IPS-20b (cell line): ENCODE measurements around the gene CCN5.

Experiments used
- H3K27ac ChIP-seq: one replicate; pipeline ENCODE4 v1.5.1; 2013; ENCODE audit warnings: low read length
- H3K27me3 ChIP-seq: 2 replicates; pipeline ENCODE4 v1.6.1; 2013; ENCODE audit warnings: mild to moderate bottlenecking, low read length, inconsistent platforms; ENCODE audit not compliant: insufficient read depth
- H3K36me3 ChIP-seq: 2 replicates; pipeline ENCODE4 v1.6.1; 2013; ENCODE audit warnings: low read depth, mild to moderate bottlenecking, inconsistent platforms, low read length, moderate library complexity; ENCODE audit not compliant: insufficient read depth
- H3K4me1 ChIP-seq: 2 replicates; pipeline ENCODE4 v1.6.1; 2013; ENCODE audit warnings: mild to moderate bottlenecking, control low read depth, inconsistent platforms, low read length, moderate library complexity; ENCODE audit not compliant: insufficient read depth
- H3K4me3 ChIP-seq: 2 replicates; pipeline ENCODE4 v1.5.1; 2013; ENCODE audit warnings: mild to moderate bottlenecking, low read length, inconsistent platforms
- H3K9ac ChIP-seq: 2 replicates; pipeline ENCODE4 v1.6.1; 2013; ENCODE audit warnings: low read depth, mild to moderate bottlenecking, inconsistent platforms, low read length, moderate library complexity
- H3K9me3 ChIP-seq: 2 replicates; pipeline ENCODE4 v1.6.1; 2013; ENCODE audit warnings: mild to moderate bottlenecking, low read depth, low read length, inconsistent platforms; ENCODE audit not compliant: insufficient read depth

CCN5 gene

GRCh38 chr20:44745122-44745597, 30.0 kb downstream of the CCN5 start:
- Histone ChIP-seq H3K4me3 (peak overlapping the region; percentile 61; the same call in 1 of the 2 replicates), H3K27me3 (peaks cover 61% of the 10 kb centered on the region)

GRCh38 chr20:44745598-44746366, 30.6 kb downstream of the CCN5 start, which contains the start of gene KCNK15:
TSS of gene KCNK15 (plus strand) at chr20:44745865. CDS start at chr20:44745911, 46 bp downstream.
- Histone ChIP-seq H3K27ac (no peak within 1 kb of the TSS), H3K9ac (no peak within 1 kb of the TSS), H3K27me3 (peaks cover 61% of the 10 kb centered on the region), H3K4me1 (peaks cover 6% of the 10 kb centered on the region; the same call in 1 of the 2 replicates), H3K9me3 (no peaks in the 10 kb centered on the region), H3K36me3 (no peaks in the 10 kb centered on the region), H3K4me3 (peak within 1 kb of the TSS; percentile 61)

More at GRCh38 chr20:44745122-44745597, 30.0 kb downstream of the CCN5 start:
- H3K9me3 ChIP-seq: no peaks in the 10 kb centered on the region
- no peaks in the 10 kb centered on the region for H3K36me3 ChIP-seq
- no peak overlapping the region for H3K27ac ChIP-seq
- peaks cover 6% of the 10 kb centered on the region; the same call in 1 of the 2 replicates for H3K4me1 ChIP-seq
- H3K9ac ChIP-seq: no peak overlapping the region

DNA sequence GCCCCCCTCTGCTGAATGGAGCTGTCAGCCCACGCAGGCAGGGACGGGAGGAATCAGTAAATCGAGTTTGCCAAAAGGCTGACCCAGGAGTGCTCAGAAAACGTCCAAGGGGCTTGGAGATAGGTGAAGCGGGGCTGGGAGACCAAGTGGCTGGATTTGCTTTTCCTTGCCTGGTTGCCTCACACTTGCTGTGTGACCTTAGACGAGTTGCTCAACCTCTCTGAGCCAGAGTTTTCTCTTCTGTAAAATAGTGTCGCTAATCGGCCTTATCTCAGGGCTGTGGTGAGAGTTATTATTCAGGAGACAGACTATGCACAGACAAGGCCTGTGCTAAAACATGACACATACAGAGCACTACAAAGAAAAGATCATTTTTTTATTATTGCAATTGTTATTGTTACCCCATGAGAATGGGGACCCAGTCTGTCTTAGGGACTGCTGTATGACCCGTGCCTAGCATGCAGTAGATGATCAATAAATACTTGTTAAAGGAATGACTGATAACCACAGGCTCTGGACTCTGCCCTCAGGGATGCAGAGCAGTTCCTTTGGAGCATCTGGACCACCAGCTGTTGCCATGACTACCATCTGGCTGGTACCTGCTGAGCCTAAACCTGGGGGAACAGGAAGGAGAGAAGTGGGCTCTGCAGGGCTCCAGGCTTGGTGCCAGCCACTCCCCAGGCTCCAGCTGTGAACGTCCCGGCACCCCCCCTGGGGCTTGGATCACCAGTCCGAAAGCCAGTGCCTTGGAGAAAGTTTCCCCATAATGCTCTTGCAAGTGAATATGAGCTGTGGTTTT, 31.4 kb downstream of the CCN5 start:
- Histone ChIP-seq H3K4me3 (peak overlapping the region; percentile 61), H3K27me3 (peaks cover 57% of the 10 kb centered on the region), H3K4me1 (peaks cover 6% of the 10 kb centered on the region; the same call in 1 of the 2 replicates), H3K27ac (no peak overlapping the region), H3K36me3 (no peaks in the 10 kb centered on the region), H3K9ac (peak overlapping the region; percentile 49; the same call in 1 of the 2 replicates), H3K9me3 (no peaks in the 10 kb centered on the region)

DNA sequence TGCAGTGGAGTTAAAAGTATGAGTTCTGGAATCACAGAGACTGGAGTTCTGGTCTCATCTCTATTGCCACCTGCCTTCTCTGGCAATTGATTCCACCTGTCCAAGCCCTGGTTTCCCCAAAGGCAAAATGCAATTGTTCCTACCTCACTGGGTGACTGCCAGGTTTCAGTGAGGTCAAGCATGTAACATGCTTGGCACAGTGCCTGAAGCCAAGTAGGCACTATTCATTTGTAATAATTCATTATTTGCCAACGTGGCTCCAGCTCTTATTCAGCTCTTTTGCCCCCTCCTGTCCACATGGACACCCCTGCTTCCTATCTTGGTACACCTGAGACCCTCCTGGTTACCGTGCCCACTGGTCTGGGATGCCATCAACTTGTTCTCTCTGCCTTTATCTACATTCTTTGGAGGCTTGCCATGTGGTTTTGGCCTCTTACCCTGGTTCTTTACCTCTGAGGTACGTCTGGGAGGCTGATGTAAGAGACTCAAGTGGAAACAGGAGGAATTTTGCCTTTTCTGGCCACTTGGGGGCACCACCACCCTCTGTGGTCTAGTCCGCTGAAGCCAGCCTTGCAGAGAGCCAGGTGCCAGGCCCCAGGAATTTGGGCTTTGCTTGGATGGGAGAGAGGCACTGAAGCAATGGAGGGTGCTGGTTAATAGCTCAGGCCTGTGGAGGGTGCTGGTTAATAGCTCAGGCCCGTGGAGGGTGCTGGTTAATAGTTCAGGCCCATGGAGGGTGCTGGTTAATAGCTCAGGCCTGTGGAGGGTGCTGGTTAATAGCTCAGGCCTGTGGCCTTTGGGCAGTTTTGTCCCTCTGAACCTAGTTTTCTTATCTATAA, 32.2 kb downstream of the CCN5 start:
- Histone ChIP-seq H3K9ac (peak overlapping the region; percentile 49; the same call in 1 of the 2 replicates), H3K9me3 (no peaks in the 10 kb centered on the region), H3K27ac (no peak overlapping the region), H3K4me1 (peaks cover 6% of the 10 kb centered on the region; the same call in 1 of the 2 replicates), H3K36me3 (no peaks in the 10 kb centered on the region), H3K4me3 (peak overlapping the region; percentile 7; the same call in 1 of the 2 replicates), H3K27me3 (peaks cover 49% of the 10 kb centered on the region)

GRCh38 chr20:44748005-44748370, 32.8 kb downstream of the CCN5 start:
- Histone ChIP-seq H3K4me3 (no peak overlapping the region), H3K27ac (no peak overlapping the region), H3K9ac (no peak overlapping the region), H3K36me3 (no peaks in the 10 kb centered on the region), H3K9me3 (no peaks in the 10 kb centered on the region), H3K4me1 (peaks cover 6% of the 10 kb centered on the region; the same call in 1 of the 2 replicates), H3K27me3 (peaks cover 44% of the 10 kb centered on the region)

DNA sequence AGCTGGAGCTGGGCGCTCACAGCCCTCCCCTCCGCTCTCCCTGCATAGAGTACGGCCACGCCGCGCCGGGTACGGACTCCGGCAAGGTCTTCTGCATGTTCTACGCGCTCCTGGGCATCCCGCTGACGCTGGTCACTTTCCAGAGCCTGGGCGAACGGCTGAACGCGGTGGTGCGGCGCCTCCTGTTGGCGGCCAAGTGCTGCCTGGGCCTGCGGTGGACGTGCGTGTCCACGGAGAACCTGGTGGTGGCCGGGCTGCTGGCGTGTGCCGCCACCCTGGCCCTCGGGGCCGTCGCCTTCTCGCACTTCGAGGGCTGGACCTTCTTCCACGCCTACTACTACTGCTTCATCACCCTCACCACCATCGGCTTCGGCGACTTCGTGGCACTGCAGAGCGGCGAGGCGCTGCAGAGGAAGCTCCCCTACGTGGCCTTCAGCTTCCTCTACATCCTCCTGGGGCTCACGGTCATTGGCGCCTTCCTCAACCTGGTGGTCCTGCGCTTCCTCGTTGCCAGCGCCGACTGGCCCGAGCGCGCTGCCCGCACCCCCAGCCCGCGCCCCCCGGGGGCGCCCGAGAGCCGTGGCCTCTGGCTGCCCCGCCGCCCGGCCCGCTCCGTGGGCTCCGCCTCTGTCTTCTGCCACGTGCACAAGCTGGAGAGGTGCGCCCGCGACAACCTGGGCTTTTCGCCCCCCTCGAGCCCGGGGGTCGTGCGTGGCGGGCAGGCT, 35.1 kb downstream of the CCN5 start:
- peaks cover 6% of the 10 kb centered on the region; the same call in 1 of the 2 replicates for H3K4me1 ChIP-seq
- H3K27me3 ChIP-seq: peaks cover 21% of the 10 kb centered on the region
- no peaks in the 10 kb centered on the region for H3K9me3 ChIP-seq
- H3K9ac ChIP-seq: no peak overlapping the region
- no peaks in the 10 kb centered on the region for H3K36me3 ChIP-seq
- H3K27ac ChIP-seq: no peak overlapping the region
- H3K4me3 ChIP-seq: no peak overlapping the region

DNA sequence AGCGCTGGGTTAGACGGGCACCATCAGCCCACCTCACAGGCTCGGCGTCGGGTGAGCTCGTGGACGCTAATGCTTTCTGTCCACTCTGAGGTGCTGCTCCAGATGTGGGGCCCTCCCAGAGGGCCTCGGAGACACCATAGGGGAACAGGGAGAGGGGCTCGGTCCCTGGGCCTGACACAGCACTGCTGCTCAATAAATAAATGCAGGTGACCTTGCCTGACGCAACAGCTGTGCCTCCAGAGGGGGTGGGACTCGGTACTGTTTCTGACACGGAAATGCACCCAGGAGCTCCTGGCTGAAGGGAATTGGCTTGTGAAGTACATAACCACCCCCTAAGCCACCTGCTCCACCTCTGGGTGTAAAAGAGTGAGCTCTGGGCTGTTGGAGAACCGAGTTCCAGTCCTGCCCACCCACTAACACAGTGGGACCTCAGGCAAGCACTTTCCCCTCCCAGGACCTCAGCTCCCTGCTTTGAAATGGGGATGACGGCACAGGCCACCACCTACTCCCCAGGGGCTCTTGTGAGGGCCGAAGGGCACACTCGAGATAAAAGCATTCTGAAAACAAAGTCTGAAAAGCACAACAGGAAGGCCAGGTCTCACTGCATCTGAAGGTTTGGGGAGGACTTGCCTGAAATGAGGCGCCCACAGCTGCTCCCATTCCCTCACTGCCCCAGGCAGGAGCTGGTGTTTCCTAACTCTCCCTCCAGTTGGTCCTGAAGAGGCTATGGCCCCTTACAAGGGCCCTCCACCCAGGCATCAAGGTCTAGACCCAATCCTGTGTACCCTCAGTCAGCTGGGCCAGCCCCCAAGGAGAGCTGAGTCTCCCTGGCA, 37.1 kb downstream of the CCN5 start:
- Histone ChIP-seq H3K4me1 (peaks cover under 1% of the 10 kb centered on the region; the same call in 1 of the 2 replicates), H3K27ac (no peak overlapping the region), H3K36me3 (peaks cover 8% of the 10 kb centered on the region; the same call in 1 of the 2 replicates), H3K4me3 (no peak overlapping the region), H3K27me3 (peaks cover 2% of the 10 kb centered on the region), H3K9ac (no peak overlapping the region), H3K9me3 (no peaks in the 10 kb centered on the region)

GRCh38 chr20:44754554-44754953, 39.4 kb downstream of the CCN5 start:
- Histone ChIP-seq H3K27ac (no peak overlapping the region), H3K27me3 (no peaks in the 10 kb centered on the region), H3K4me3 (no peak overlapping the region), H3K9me3 (no peaks in the 10 kb centered on the region), H3K36me3 (peaks cover 8% of the 10 kb centered on the region; the same call in 1 of the 2 replicates), H3K4me1 (no peaks in the 10 kb centered on the region), H3K9ac (no peak overlapping the region)

- Histone ChIP-seq H3K9ac (no peak overlapping the region), H3K9me3 (no peaks in the 10 kb centered on the region), H3K36me3 (peaks cover 8% of the 10 kb centered on the region; the same call in 1 of the 2 replicates), H3K27ac (no peak overlapping the region), H3K27me3 (no peaks in the 10 kb centered on the region), H3K4me1 (no peaks in the 10 kb centered on the region), H3K4me3 (no peak overlapping the region)
Measured at GRCh38 chr20:44756011-44756688, 41.0 kb downstream of the CCN5 start.
